HG02970 (cell line): ENCODE data around the gene ZNF678.
"Not testable (repeated sequence)": the region's sequence is repeated elsewhere in the genome, so short reads cannot be mapped to it uniquely, and the experiment has no call there.

ENCODE experiments used
- ATAC-seq: cut with Tn5 transposase; IDR thresholded peaks from one replicate; pipeline ENCODE4 v1.9.1; 2021; ENCODE audit warnings: mild to moderate bottlenecking, moderate library complexity, moderate number of reproducible peaks; ENCODE audit not compliant: unreplicated experiment, low FRiP score

Gene ZNF678

GRCh38 chr1:227589777-227590176 is 26.4 kb downstream of the ZNF678 start:
- not testable (repeated sequence) for ATAC-seq

- ATAC-seq, result not testable (repeated sequence)
Observed at GRCh38 chr1:227596222-227596621, 32.9 kb downstream of the ZNF678 start.

GRCh38 chr1:227603327-227603726 is 40.0 kb downstream of the ZNF678 start:
- ATAC-seq, result no peak

- ATAC-seq, result no peak
Observed at GRCh38 chr1:227604446-227604845, 41.1 kb downstream of the ZNF678 start.

GRCh38 chr1:227606271-227606670 is 42.9 kb downstream of the ZNF678 start:
- ATAC-seq, result not testable (repeated sequence)

GRCh38 chr1:227607336-227607898 is 44.1 kb downstream of the ZNF678 start:
- ATAC-seq, result no peak

GRCh38 chr1:227612658-227613057 is 49.3 kb downstream of the ZNF678 start:
- ATAC-seq, result no peak

GRCh38 chr1:227613526-227613925 is 50.2 kb downstream of the ZNF678 start:
- no peak for ATAC-seq

- no peak for ATAC-seq
Observed at GRCh38 chr1:227621211-227621610, 57.9 kb downstream of the ZNF678 start.

- ATAC-seq, result no peak
Observed at GRCh38 chr1:227622739-227623475, 59.6 kb downstream of the ZNF678 start.

- no peak for ATAC-seq
Observed at GRCh38 chr1:227632325-227632724, 69.0 kb downstream of the ZNF678 start.

GRCh38 chr1:227635596-227635995 is 72.2 kb downstream of the ZNF678 start:
- ATAC-seq, result no peak

- ATAC-seq, result no peak
Observed at GRCh38 chr1:227654431-227654830, 91.1 kb downstream of the ZNF678 start.

- no peak for ATAC-seq
Observed at GRCh38 chr1:227654858-227655752, 91.7 kb downstream of the ZNF678 start.

- no peak for ATAC-seq
Observed at GRCh38 chr1:227661495-227661894, 98.1 kb downstream of the ZNF678 start.

- no peak for ATAC-seq
Observed at GRCh38 chr1:227662933-227663332, 99.6 kb downstream of the ZNF678 start.

GRCh38 chr1:227666286-227666685 is 102.9 kb downstream of the ZNF678 start:
- no peak for ATAC-seq

- ATAC-seq, result no peak
Observed at GRCh38 chr1:227673441-227673840, 110.1 kb downstream of the ZNF678 start.

- no peak for ATAC-seq
Observed at GRCh38 chr1:227685807-227686206, 122.5 kb downstream of the ZNF678 start.

GRCh38 chr1:227697321-227697864 is 134.0 kb downstream of the ZNF678 start:
- no peak for ATAC-seq

GRCh38 chr1:227701631-227702030 is 138.3 kb downstream of the ZNF678 start:
- not testable (repeated sequence) for ATAC-seq
